Stimulated activated CD4-positive, alpha-beta T cell treated with anti-CD3 and anti-CD28 coated beads, Interleukin-1b, Interleukin-23, amount 100 ng/mL, for 24 hours (primary cell): Measurements from ENCODE around the gene SBF1.

Source experiments
- DNase-seq, 4 experiments: peaks; one replicate each; pipeline ENCODE4 v3.0.0-alpha.2; 2020; ENCODE audit warnings: low read depth in 4 of 4, low spot score in 1 of 4

Gene SBF1

DNA sequence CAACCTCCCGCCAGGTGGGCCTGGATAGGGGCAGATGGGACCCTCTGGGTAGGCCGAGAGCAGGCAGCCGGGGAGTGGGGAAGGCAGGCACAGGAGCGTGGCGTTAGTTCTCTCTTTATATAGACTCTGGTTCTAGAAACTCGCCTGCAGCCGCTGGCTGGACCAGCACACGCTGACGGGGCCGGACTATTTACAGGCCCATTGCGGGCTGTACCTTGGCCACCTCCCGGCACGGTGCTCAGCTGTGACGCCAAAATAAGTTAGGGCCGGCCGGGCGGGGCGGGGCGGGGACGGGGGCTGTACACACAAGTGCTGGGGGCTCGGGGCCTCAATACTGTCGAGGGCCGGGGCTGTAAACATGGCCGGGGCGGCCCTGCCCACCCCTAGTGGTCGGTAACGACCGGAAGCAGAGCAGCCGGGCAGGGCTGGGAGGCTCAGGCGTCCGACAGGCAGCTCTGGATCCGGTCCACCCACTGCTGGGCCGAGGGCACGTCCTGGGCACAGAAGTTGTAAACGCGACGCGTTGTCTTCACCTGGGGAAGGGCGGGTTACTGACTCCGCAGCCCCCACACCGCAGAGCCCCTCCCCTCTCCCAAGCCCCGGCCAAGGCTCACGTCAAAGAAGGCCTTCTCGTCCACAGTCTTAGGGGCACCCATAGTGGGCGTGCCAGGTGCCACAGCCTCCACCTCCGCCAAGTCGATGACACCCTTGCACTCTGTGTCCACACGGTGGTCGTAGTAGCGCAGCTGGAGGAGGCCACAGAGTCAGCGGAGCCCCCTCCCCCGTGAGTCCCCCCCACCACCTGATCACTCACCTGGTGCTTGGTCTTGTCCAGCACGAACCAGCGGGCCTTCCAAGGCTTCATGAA is 27.9 kb downstream of the SBF1 start:
- DNase-seq = no peak

DNA sequence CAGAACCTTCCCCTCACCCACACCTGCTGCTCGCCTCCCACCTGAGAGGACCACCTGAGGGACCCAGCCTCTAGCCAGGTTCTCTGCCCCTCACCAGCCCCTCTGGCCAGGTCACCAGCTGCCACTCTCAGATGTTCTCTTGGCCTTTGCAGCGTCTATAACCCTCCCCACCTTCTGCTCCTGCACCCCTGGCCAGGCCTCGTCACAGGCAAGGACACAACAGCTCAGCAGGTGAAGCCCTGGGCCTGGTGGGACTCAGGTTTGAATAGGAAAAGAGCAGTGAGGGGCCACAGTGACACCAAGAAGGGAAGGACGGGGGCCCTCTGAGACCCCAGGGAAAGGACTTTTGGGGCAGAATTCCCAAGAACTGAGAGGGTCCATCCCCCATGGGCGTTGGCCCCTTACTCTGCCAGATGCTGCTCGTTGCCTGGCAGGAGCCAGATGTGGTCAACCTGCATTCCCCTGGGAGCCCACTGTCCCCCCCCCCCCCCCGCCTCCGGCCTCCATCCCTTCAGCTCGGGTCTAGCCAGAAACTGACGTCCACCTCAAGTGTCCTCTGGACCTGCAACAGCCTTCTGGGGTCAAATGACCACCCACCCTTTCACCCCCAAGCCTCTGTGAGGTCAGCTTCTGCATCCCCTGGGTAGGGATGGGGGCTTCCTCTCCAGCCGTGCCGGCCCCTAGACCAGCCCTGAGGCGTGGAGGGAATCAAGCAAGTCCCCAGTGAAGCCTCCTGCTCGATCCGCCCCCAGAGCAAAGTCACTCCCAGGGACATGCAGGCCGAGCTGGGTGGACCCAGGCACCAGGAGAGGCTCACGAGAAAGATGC is 28.7 kb downstream of the SBF1 start:
- no peak for DNase-seq

DNA sequence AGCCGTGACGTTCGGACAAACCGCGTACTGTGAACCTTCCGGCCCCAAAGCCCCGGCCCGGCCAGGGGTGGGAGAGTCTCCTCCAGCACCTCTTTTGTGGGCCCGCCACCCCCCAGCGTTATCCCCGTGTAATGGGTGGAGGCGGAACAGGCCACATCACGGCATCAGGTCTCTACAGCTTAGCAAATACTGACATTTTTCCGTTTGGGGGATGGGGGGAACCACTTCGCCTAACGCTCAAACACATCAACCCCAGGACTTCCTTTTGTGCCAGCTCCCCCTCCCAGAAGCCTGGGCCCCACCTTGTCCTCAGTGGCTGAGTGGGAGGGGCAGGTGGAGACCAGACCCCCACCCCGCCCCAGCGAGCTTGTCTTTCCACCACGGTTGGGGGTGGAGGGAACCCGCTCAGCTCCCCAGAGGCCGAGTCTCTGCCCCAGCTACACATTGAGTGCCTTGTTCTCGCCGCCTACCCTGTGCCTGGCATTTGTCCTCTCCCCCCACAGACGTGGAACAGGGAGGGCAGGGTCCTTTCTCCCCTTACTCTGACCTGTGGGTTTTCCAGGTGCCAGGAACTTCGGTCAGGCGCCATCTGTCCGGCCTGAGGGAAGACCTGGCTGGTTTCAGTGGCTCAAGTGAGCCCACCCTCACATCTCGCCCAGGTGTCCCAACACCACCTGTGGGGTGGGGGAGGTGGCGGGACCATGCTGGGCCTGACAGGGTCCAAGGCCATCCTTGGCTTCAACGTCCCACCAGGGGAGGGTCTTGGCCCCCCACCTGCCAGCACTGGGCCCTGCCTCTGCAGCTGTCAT is 29.6 kb downstream of the SBF1 start:
- no peak for DNase-seq

DNA sequence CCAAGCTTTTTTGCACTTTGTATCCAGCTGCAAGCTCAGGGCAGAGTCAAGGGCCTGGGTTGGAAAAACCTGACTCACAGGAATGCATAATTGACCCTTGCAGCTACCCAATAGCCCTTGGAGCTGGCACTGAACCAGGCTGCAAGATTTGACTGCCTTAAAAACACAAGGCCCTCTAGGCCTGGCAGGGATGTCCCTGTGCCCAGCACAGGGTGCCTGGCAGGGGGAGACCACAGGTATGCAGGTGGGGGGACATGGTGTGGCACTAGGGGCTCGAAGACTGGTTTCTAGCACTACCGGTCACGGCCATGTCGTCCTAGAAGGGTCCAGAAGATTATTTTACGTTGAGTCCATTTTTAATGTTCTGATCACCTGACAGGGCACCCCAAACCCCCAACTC is 30.2 kb downstream of the SBF1 start:
- no peak for DNase-seq

DNA sequence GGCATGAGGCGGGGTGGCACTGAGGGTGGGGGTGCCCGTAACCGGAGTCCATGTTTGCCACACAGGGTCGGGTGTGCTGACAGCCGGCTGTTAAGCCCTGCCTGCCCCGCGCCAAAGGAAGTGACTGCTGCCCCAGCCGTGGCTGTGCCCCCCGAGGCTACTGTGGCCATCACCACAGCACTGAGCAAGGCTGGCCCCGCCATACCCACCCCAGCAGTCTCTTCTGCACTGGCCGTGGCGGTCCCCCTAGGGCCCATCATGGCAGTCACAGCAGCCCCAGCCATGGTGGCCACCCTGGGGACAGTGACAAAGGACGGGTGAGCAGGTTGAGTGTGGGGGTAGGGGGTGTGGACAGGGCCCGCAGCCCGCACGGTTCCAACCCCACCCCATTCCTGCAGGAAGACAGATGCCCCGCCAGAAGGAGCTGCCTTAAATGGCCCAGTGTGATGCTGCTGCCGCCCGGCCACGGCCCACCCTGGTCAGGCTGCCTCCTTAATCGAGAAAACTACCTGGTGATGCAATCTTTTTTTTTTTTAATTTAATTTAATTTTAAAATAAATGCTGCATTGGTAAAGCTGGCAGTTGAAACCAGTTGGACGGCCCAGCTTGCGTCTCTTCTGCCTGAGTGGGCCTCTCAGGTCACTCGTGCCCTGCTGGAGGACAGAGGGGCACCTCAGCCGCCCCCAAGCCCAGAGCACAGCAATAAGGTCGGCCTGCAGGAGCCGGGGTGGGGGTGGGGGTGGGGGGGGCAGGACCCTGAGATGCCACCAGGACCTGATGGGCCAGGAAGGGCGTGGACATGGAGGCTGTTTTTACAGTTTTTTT is 30.8 kb downstream of the SBF1 start:
- DNase-seq = no peak

DNA sequence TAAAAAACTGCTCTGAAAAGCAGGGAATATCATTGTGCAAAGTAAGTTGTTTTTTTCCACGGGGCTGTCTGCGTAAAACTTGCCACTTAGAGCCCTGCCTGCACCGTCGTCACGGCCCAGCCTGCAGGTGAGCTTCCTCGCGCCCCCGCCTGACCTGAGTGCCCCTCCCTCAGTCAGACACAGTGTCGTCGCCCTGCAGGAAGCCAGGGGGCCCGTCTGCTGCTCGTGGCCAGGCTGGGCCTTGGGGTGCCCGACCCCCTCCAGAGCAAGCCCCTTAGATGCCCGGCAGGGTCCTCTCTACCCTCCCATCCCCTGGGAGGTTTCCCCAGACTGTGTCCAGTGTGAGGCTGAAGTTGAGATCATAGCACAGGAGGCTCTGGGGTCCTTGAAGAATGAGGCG is 31.6 kb downstream of the SBF1 start:
- no peak for DNase-seq

DNA sequence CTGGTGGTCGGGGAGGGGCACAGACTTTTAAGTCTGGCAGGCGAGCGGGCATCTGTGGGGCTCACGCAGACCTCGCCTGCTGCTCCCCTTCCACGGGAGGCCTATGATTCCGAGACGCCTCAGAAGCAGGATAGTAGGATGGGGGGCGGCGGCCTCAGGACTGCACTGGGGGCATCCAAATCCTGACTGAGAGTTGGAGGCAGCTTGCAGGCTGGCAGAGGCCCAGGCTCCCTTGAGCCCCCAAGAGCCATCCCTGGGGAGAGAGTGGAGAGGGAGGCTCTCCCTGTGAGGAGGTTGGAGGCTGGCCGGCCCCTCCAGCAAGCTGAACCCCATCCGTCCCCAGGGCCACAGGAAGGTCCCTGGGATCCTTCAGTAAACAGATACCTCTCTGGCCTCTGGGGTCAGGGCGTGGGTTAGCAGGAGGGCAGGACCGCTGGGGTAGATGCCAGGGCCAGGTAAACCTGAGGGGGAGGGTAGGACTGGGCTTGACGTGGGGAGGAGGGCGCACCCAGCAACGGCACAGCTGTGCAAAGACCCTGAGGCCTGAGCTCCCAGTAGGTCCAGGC is 33.3 kb downstream of the SBF1 start:
- DNase-seq = no peak

DNA sequence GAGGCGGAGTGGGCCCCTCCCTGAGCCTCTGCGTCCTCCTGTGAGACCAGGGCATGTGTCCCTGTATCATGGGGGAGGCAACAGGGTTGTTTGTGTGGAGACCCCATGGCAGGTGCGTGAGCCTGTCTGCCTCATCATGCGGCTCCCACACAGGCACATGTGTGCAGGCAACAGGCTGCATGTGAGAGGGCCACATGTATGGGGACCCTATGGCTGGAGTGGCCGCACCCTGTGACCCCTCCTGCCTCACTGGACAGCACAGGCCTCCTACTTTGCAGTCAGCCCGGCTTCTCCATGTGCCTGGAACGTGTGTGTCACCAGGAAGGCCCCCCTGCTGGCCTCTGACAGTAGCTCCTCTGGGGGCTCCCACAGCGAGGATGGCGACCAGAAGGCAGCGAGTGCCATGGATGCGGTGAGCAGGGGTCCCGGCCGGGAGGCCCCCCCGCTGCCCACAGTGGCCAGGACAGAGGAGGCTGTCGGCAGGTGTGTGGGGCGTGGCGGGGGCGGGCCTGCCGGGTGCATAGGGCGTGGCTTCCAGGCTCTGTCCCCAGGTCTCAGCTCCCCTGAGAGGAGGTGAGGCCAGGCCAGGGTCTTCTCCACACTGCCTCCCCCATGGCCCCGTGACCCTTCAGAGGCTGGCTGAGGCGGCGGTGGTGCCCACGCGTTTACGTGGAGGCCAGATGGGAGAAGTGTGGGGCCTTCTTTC is 34.1 kb downstream of the SBF1 start:
- DNase-seq = no peak

DNA sequence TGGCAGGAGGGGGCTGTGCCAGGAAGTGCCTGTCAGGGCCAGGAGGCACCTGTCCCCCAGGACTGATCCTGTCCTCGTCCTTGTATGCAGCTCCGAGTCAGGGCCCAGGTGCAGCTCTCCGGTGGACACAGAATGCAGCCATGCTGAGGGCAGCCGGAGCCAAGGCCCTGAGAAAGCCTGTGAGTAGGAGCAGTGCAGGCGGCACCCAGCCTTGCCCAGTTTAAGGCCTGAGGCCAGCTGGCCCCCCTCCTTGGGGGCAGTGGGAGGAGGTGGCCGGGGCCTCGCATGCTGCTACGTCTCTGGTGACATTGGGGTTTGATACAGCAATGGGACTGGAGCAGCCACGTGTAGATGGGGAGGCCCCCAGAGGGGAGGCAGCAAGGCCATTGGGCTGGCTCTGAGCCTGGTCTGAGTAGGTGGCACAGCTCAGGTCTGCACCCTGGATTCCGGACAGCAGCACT is 34.9 kb downstream of the SBF1 start:
- no peak for DNase-seq

DNA sequence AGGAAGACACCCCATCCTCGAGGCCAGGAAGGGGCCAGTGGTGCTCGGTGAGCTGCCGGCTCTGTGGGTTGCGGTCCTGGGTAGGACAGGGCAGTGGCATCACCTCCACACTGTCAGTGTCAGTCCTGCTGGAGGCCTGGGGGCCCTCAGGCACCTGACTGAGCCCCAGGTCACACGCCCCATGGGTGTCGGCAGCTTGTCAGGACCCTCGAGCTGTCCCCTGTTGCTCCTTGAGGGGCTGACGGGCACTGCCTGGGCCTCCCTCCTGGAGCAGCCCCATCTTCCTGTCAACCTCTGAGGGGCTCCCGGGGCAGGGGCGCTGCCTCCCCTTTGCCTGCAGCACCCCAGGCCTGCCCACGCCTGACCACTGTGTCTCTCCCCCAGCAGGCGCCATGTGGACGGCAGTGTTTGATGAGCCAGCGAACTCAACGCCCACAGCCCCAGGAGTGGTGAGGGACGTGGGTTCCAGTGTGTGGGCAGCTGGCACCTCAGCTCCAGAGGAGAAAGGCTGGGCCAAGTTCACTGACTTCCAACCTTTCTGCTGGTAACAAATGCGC is 35.4 kb downstream of the SBF1 start:
- DNase-seq = no peak

DNA sequence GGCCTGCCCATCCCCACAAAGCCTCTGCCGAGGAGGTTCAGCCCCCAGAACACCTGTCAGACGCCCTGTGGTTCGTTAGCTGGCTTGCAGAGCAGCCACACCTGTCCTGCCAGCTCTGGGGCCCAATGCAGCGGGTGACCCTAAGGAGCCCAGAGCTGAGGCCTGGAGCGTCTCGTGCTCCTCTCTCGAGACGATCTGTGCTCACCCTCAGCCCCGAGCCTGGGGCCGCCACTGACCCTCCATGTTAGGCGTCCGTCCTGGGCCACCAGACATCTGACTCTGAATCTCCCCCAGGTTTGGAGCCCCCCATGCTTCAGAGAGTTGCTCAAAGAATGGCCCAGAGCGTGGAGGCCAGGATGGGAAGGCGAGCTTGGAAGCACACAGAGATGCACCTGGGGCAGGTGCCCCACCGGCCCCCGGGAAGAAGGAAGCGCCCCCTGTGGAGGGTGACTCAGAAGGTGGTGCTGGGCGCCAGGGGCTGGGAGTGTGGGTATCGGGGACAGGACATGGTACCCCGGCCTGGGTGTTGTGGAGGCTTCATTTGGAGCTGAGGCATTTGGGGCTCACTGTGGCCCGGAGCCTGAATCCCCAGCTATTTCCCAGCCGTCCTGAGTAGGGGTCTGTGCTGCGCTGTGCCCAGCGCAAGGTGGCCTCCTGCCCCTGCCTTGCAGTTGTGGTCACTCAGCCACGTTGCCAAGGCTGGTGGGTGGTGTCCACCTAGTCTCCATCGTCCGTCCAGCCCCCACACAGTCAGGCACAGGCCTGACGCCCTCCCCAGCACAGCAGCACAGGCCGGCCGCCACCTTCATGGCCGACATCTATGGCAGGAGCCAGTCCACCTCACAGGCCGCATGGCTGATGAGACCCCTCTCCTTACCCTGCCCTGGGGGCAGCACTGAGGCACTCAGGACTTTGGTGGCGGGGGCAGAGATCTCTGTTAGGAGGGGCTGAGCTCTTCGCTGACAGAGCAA is 36.2 kb downstream of the SBF1 start:
- DNase-seq = no peak

DNA sequence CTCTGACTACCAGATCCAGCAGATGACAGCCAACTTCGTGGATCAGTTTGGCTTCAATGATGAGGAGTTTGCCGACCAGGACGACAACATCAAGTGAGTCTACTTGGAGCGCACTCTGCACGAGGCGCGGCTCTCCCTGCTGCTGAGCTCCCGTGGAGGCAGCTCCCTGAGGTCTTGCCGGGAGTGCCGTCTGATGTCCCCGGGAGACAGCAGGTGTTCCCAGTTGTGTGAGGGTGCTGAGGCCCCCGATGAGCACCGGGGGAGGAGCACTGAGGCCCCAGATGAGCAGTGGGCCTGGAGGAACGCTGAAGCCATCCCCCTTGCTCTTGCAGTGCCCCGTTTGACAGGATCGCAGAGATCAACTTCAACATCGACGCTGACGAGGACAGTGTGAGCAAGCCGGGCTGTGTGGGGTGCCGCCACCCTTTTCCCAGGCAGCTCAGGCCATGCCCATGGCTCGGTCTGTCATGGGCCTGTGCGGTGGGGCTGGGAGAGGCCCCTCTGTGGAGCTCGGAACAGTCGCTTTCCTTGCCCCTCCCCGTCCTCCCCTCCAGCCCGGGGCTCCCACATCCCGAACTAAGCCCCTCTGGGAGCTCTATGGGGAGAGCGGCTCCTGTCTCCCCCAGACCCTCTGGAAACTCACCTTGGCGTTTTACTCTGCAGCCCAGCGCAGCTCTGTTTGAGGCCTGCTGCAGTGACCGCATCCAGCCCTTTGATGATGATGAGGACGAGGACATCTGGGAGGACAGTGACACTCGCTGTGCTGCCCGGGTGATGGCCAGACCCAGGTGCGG is 37.1 kb downstream of the SBF1 start:
- DNase-seq = no peak

DNA sequence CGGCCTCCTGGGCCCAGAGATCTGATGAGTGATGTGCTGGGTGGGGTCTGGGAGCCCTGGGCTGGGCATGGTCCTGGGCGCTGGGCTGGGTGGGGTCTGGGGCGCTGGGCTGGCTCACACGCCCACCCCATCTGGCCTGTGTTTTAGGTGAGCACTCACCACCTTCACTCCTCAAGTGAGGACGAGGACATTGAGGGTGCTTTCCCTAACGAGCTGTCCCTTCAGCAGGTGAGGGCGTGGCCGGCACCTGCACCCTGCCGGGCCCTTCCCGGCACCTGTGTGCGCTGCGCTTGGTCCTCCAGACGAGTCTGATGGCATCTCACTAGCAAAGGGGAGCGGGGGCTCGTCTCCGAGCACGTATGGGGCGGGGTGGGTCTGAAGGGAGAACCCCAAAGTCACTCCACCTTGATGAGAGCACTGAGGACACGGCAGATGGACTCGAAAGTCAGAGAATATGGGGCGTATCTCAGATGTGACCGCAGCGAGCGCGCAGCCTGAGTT is 37.9 kb downstream of the SBF1 start:
- DNase-seq = no peak

DNA sequence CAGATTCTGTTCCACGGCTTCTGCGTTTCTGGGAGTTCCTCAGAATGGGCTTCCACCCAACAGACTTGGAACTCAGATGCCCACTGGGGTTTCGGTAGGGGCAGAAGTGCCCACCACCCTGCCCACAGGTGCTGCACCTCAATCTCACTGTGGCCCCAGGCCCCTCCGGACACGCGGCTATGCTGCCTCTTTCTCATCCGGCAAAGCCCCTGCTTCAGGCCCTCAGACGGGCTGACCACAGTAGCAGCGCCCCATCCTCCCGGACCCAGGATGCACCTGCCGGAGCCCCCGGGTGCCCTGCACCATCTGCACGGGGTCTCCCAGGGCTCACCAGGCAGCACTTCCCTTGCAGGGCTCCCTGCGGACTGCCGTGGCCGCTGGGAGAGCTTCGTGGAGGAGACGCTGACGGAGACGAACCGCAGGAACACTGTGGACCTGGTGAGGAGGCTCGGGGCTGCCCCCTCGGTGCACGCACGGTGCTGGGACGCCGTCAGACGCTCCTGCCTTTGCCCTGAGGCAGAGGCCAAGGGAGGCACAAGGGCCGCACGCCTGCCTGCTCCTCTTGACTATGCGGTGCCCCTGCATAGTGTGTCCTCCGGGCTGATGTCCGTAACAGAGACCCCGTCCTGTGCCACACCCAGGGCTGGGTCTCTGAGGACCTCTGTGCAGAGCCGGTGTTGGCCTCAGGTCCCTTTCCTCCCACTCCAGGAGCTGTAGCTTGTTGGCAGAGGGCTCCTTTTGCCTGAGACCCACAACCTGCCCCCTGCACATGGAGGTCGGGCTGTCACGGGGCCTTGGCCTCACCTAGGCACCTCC is 38.6 kb downstream of the SBF1 start:
- DNase-seq = no peak

DNA sequence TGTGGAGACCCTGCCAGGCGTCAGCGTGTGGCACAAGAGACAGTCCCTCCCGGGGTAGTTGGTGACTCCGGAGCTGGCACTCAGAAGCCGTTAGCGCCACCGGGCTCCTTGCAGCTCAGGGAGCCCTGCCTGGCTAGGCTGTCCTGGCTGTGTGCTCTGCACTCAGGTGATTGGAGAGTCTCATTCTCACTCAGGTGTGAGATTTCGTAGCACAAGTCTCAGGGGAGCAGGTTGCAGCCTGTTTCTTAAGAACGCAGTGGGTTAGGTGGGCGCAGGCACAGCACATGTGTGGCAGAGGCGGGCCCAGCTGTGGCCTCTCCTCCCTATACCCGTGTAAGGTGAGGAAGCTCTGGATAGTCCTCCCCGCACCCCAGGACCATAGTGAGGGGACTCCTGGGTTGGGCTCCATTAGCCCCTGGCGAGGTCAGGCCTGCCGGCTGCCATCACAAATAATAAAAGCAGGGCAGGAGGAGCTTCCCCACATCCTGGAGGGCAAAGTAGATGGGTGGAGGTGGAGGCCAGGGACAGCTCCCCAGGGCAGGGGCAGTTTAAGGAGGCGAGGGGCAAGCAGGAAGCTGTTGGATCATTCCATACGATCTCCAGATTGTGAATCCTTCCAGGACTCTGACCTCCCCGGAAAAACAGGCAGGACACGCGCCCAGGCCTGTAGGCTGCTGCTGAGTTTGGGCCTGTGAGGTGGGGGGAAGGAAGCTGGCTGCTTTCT is 39.4 kb downstream of the SBF1 start:
- no peak for DNase-seq

DNA sequence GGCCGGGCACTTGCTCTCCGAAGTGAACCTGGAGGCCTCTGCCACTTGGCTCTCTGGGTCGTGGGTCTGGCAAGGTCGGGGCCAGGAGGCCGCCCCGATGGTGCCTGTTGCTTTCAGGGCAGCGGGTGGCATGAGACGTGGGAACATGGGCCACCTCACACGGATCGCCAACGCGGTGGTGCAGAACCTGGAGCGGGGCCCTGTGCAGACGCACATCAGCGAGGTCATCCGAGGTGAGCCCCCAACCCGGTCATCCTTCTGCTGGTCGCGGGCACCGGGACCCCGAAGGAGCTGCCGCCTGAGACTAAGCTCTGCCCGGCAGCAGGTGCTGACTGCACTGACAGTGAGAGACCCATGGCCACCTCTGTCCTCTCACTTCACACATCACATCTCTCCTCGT is 40.0 kb downstream of the SBF1 start:
- DNase-seq = no peak
